ENCODE results near the gene ACAD11.

The ACAD11 gene

GRCh38 chr3:132513057-132513456, 146.6 kb downstream of the ACAD11 start:
- no peak for DNase-seq (ENCODE audit: low spot score)
- no peak for FAIRE-seq

DNA sequence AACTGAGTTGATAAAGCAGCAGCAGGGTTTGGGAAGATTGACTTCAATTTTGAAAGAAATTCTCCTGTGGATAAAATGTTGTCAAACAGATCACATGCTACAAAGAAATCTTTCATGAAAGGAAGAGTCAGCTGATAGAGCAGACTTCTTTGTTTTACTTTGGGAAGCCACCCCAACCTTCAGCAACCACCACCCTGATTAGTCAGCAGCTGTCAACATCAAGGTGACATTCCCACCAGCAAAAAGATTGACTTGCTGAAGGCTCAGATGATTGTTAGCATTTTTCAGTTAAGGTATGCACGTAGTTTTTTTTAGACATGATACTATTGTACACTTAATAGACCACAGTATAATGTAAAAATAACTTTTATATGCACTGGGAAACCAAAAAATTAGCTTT, 150.1 kb downstream of the ACAD11 start:
- FAIRE-seq (no peak), DNase-seq (ENCODE audit: low spot score) (no peak)

DNA sequence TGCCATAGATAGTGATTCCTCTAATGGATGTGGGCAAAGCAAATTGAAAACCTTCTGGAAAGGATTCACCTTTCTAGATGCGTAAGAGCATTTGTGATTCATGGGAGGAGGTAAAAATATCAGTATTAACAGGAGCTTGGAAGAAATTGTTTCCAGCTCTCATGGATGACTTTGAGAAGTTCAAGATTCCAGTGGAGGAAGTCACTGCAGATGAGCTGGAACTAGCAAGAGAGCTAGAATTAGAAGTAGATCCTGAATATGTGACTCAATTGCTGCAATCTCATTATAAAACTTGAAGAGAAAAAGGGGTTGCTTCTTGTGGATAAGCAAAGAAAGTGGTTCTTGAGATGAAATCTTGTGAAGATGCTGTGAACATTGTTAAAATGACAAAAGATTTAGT, 150.5 kb downstream of the ACAD11 start:
- no peak for DNase-seq (ENCODE audit: low spot score)
- FAIRE-seq, result no peak

All from RCC 7860 (cell line).